Naive thymus-derived CD4-positive, alpha-beta T cell (primary cell): Measurements from ENCODE around the gene SLC1A7. TPM values are rescaled to one million over a fixed set of nuclear protein-coding genes. Genes with fewer than 3 reads are reported as not detected.
A peak's percentile ranks its signal among the peaks of the same experiment; 100 is the strongest.

Source experiments
- ATAC-seq: fragments of 150-1000 bp; cut with Tn5 transposase; 2 replicates; pipeline ENCODE4 v1.10.0; 2021; ENCODE audit warnings: mild to moderate bottlenecking, moderate library complexity
- CTCF ChIA-PET: fragments of 350-600 bp; sonication (Branson Sonifier 250); formaldehyde crosslinking; loops from one replicate; lab custom pipeline; 2021; ENCODE audit warnings: antibody characterized with exemption; lab: Charles Lee
- POLR2A ChIA-PET: fragments of 350-600 bp; sonication (Branson Sonifier 250); formaldehyde crosslinking; loops from one replicate; lab custom pipeline; 2021; ENCODE audit warnings: antibody characterized with exemption, inconsistent platforms; lab: Charles Lee
- DNase-seq, 9 donors: peaks; one replicate each; pipeline versions ENCODE4 v3.0.0 to v3.0.0-alpha.2; 2020 to 2022; ENCODE audit warnings: mixed read lengths in 1 of 9
- H3K27ac ChIP-seq: one replicate; pipeline ENCODE4 v1.7.0; 2013; ENCODE audit warnings: mild to moderate bottlenecking, low read depth, low read length, moderate library complexity
- H3K27me3 ChIP-seq, 2 donors: one replicate each; pipeline ENCODE4 v1.7.0; 2013; ENCODE audit warnings: low read length in 2 of 2, mild to moderate bottlenecking in 2 of 2, moderate library complexity in 2 of 2; ENCODE audit not compliant: control insufficient read depth in 2 of 2, insufficient read depth in 2 of 2
- H3K36me3 ChIP-seq, 3 experiments: 1 replicate in 2 of 3; 2 replicates in 1 of 3; pipeline ENCODE4 v1.7.0; 2013; ENCODE audit warnings: low read length in 3 of 3, mild to moderate bottlenecking in 3 of 3, moderate library complexity in 1 of 3; ENCODE audit not compliant: insufficient read depth in 3 of 3, control insufficient read depth in 2 of 3
- H3K4me1 ChIP-seq, 2 donors: one replicate each; pipeline ENCODE4 v1.7.0; 2013; ENCODE audit warnings: low read length in 2 of 2, mild to moderate bottlenecking in 2 of 2, moderate library complexity in 1 of 2; ENCODE audit not compliant: control insufficient read depth in 2 of 2, insufficient read depth in 2 of 2
- H3K4me3 ChIP-seq: 2 replicates; pipeline ENCODE4 v1.7.0; 2013; ENCODE audit warnings: mild to moderate bottlenecking, low read length
- H3K9me3 ChIP-seq, 3 experiments: 1 replicate in 2 of 3; 2 replicates in 1 of 3; pipeline ENCODE4 v1.7.0; 2013; ENCODE audit warnings: low read length in 3 of 3; ENCODE audit not compliant: control insufficient read depth in 2 of 3
- H3K27ac Mint-ChIP-seq, 9 donors: one replicate each; pipeline ENCODE4 v1.8.0; 2020 to 2022; ENCODE audit warnings: mixed read lengths in 9 of 9, mild to moderate bottlenecking in 8 of 9, moderate library complexity in 5 of 9, inconsistent platforms in 2 of 9
- H3K27me3 Mint-ChIP-seq, 5 donors: one replicate each; pipeline ENCODE4 v1.8.0; 2021 to 2022; ENCODE audit warnings: mixed read lengths in 5 of 5, mild to moderate bottlenecking in 1 of 5
- H3K36me3 Mint-ChIP-seq, 5 donors: one replicate each; pipeline ENCODE4 v1.8.0; 2020 to 2022; ENCODE audit warnings: mixed read lengths in 5 of 5, mild to moderate bottlenecking in 3 of 5, inconsistent platforms in 1 of 5
- H3K4me1 Mint-ChIP-seq, 7 donors: one replicate each; pipeline ENCODE4 v1.8.0; 2020 to 2022; ENCODE audit warnings: mixed read lengths in 7 of 7, mild to moderate bottlenecking in 3 of 7, inconsistent platforms in 1 of 7
- H3K4me3 Mint-ChIP-seq, 10 donors: one replicate each; pipeline ENCODE4 v1.8.0; 2020 to 2022; ENCODE audit warnings: mild to moderate bottlenecking in 10 of 10, mixed read lengths in 10 of 10, moderate library complexity in 6 of 10, inconsistent platforms in 2 of 10
- H3K9me3 Mint-ChIP-seq, 11 donors: one replicate each; pipeline ENCODE4 v1.8.0; 2020 to 2022; ENCODE audit warnings: mixed read lengths in 11 of 11, mild to moderate bottlenecking in 4 of 11, inconsistent platforms in 1 of 11, moderate library complexity in 1 of 11
- intact Hi-C, 2 donors: fragments of 100-400 bp; cut with micrococcal nuclease; formaldehyde crosslinking; loops; one replicate each; pipeline ENCODE4 v1.15.1; 2023
- polyA plus RNA-seq, 2 donors: library from polyadenylated mRNA; unstranded; fragments of 300-500 nt; fragmentation: Illumina TruSeq; gene quantifications; one replicate each; pipeline ENCODE4 v1.2.3, GENCODE V29; 2021
- total RNA-seq, 6 experiments: library from RNA in 5 of 6; stranded (reverse) in 5 of 6; gene quantifications; 1 replicate in 5 of 6; 2 replicates in 1 of 6; pipeline ENCODE4 v1.2.3 and lab custom pipeline; 2021 to 2026

The SLC1A7 gene
- total and polyA plus RNA-seq, 7 experiments from 2014 or later = 0.16 to 1.8 TPM; not detected in 5

- H3K27me3 Mint-ChIP-seq = peaks cover 14 to 46% (median 18%) of the 10 kb centered on the region in 5 donors
- CTCF ChIA-PET = interaction anchor here (0.6 kb wide), 1 partner anchor 1115 kb away, joined by 3 read pairs; no protein-coding TSS in a partner anchor
- DNase-seq (no peak), ATAC-seq (no peak)
- Histone ChIP-seq H3K9me3 (no peaks in the 10 kb centered on the region), H3K4me3 (no peak overlapping the region), H3K27me3 (no peaks in the 10 kb centered on the region), H3K4me1 (no peaks in the 10 kb centered on the region), H3K36me3 (no peaks in the 10 kb centered on the region), H3K27ac (no peak overlapping the region)
- peaks cover 0 to 9% (median 6%) of the 10 kb centered on the region in 7 donors for H3K4me1 Mint-ChIP-seq
- no peaks in the 10 kb centered on the region for H3K36me3 Mint-ChIP-seq
- POLR2A ChIA-PET = interaction anchor here (0.6 kb wide), 1 partner anchor 473 kb away, joined by 3 read pairs; no protein-coding TSS in a partner anchor
- intact Hi-C loops = no loop called here
- no peak overlapping the region for H3K4me3 Mint-ChIP-seq
- peaks cover 0 to 1% (median 0%) of the 10 kb centered on the region in 11 donors for H3K9me3 Mint-ChIP-seq
- no peak overlapping the region for H3K27ac Mint-ChIP-seq
These were observed 34.2 kb upstream of the SLC1A7 start for GRCh38 chr1:53176452-53177208.

GRCh38 chr1:53174971-53175913 is 32.8 kb upstream of the SLC1A7 start:
- no peak for DNase-seq
- CTCF ChIA-PET = no interaction called here
- Mint-ChIP-seq H3K27me3 (peaks cover 14 to 39% (median 15%) of the 10 kb centered on the region in 5 donors), H3K4me3 (no peak overlapping the region), H3K27ac (peak overlapping the region in 1 of 9 donors; percentile 1), H3K9me3 (peaks cover 0 to 1% (median 0%) of the 10 kb centered on the region in 11 donors), H3K4me1 (peaks cover 0 to 9% (median 6%) of the 10 kb centered on the region in 7 donors), H3K36me3 (no peaks in the 10 kb centered on the region)
- POLR2A ChIA-PET = no interaction called here
- H3K27me3 ChIP-seq = no peaks in the 10 kb centered on the region
- intact Hi-C loops = no loop called here
- no peaks in the 10 kb centered on the region for H3K9me3 ChIP-seq
- H3K27ac ChIP-seq = no peak overlapping the region
- H3K4me3 ChIP-seq = no peak overlapping the region
- no peak for ATAC-seq
- no peaks in the 10 kb centered on the region for H3K4me1 ChIP-seq
- no peaks in the 10 kb centered on the region for H3K36me3 ChIP-seq

- Histone ChIP-seq H3K36me3 (no peaks in the 10 kb centered on the region), H3K27ac (no peak overlapping the region), H3K4me1 (no peaks in the 10 kb centered on the region), H3K9me3 (no peaks in the 10 kb centered on the region), H3K27me3 (no peaks in the 10 kb centered on the region), H3K4me3 (no peak overlapping the region)
- H3K4me3 Mint-ChIP-seq = no peak overlapping the region
- H3K27me3 Mint-ChIP-seq = peaks cover 12 to 39% (median 15%) of the 10 kb centered on the region in 5 donors
- peaks cover 0 to 9% (median 6%) of the 10 kb centered on the region in 7 donors for H3K4me1 Mint-ChIP-seq
- intact Hi-C loops = no loop called here
- ATAC-seq (peak; percentile 50), DNase-seq (no peak)
- ChIA-PET CTCF (no interaction called here), POLR2A (no interaction called here)
- peaks cover 0 to 1% (median 0%) of the 10 kb centered on the region in 11 donors for H3K9me3 Mint-ChIP-seq
- peak overlapping the region in 3 of 9 donors; percentile 18 to 60 (median 60) for H3K27ac Mint-ChIP-seq
- no peaks in the 10 kb centered on the region for H3K36me3 Mint-ChIP-seq
These were observed 30.1 kb upstream of the SLC1A7 start for GRCh38 chr1:53172426-53173128.

DNA sequence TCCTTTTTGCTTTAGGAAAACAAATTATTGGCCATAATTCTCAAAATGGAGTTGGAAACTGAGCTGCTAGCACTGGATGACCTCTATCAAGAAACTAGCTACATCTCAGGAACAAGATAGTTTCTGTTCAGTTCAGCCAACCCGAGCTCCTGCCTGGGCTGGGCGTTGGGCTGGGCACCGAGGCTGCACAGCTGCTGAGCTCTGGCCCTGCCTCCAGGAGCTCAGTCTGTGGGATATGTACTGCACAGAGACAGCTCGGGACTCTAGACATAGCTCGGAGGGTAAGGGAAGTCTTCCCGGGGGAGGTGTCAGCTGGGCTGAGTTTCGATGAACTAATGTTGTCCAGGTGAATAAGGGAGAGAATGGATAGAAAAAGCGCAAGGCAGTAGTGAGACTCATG is 24.5 kb upstream of the SLC1A7 start:
- H3K27me3 ChIP-seq = no peaks in the 10 kb centered on the region
- intact Hi-C loops = no loop called here
- POLR2A ChIA-PET = no interaction called here
- no peak overlapping the region for H3K4me3 ChIP-seq
- Mint-ChIP-seq H3K4me1 (no peaks in the 10 kb centered on the region), H3K27me3 (peaks cover 0 to 46% (median 6%) of the 10 kb centered on the region in 5 donors), H3K9me3 (no peaks in the 10 kb centered on the region), H3K27ac (no peak overlapping the region), H3K36me3 (no peaks in the 10 kb centered on the region), H3K4me3 (no peak overlapping the region)
- no peaks in the 10 kb centered on the region for H3K9me3 ChIP-seq
- CTCF ChIA-PET = interaction anchor here (0.5 kb wide), 1 partner anchor 12 kb away, joined by 3 read pairs; no protein-coding TSS in a partner anchor
- no peaks in the 10 kb centered on the region for H3K4me1 ChIP-seq
- no peak for DNase-seq
- ATAC-seq = no peak
- no peaks in the 10 kb centered on the region for H3K36me3 ChIP-seq
- H3K27ac ChIP-seq = no peak overlapping the region

GRCh38 chr1:53166366-53166765 is 23.9 kb upstream of the SLC1A7 start:
- Mint-ChIP-seq H3K4me3 (no peak overlapping the region), H3K27me3 (peaks cover 0 to 45% (median 6%) of the 10 kb centered on the region in 5 donors), H3K27ac (no peak overlapping the region), H3K9me3 (no peaks in the 10 kb centered on the region), H3K4me1 (no peaks in the 10 kb centered on the region), H3K36me3 (no peaks in the 10 kb centered on the region)
- Histone ChIP-seq H3K9me3 (no peaks in the 10 kb centered on the region), H3K27me3 (no peaks in the 10 kb centered on the region), H3K4me3 (no peak overlapping the region), H3K4me1 (no peaks in the 10 kb centered on the region), H3K36me3 (no peaks in the 10 kb centered on the region), H3K27ac (no peak overlapping the region)
- no peak for DNase-seq
- ChIA-PET POLR2A (no interaction called here), CTCF (no interaction called here)
- ATAC-seq = no peak
- intact Hi-C loops = no loop called here

DNA sequence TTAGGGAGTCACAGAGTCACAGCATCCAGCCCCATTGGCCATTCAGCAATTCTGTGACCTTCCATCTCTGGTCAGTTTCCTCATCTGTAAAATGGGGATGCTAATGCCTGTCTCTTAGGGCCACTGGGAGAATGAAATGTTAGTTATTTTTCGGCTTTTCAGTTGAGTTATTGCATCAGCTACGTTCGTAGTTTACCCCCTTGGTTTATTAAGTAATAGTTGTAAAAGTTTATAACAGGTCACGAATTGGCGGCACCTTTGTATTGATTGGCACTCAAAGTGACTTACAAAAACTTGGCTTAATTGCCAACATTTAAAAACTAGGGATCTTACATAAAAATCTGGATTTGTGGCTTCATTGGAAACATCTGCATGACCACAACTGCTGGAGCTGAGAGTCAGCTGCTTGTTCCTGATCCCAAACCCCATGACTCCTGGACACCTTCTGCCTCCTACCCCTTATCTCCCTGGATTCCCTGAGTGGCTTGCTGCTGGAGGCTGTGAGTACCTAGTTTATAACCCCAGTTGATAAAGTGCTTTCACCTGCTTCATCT is 23.0 kb upstream of the SLC1A7 start:
- no peak overlapping the region for H3K4me3 Mint-ChIP-seq
- ChIA-PET POLR2A (no interaction called here), CTCF (no interaction called here)
- no peaks in the 10 kb centered on the region for H3K4me1 ChIP-seq
- peaks cover 0 to 45% (median 6%) of the 10 kb centered on the region in 5 donors for H3K27me3 Mint-ChIP-seq
- H3K27me3 ChIP-seq = no peaks in the 10 kb centered on the region
- H3K9me3 ChIP-seq = no peaks in the 10 kb centered on the region
- H3K27ac ChIP-seq = no peak overlapping the region
- no peak overlapping the region for H3K27ac Mint-ChIP-seq
- H3K36me3 Mint-ChIP-seq = no peaks in the 10 kb centered on the region
- no peak for ATAC-seq
- H3K36me3 ChIP-seq = no peaks in the 10 kb centered on the region
- intact Hi-C loops = no loop called here
- H3K4me3 ChIP-seq = no peak overlapping the region
- DNase-seq = no peak
- H3K9me3 Mint-ChIP-seq = no peaks in the 10 kb centered on the region
- H3K4me1 Mint-ChIP-seq = no peaks in the 10 kb centered on the region
